NCI-H748 (cell line): ENCODE results near the gene MGA.

Experiments used
- DNase-seq: peaks from one replicate; lab custom pipeline; 2025; ENCODE audit not compliant: unreplicated experiment; lab: John Stamatoyannopoulos, UW

MGA gene

GRCh38 chr15:41804916-41805666 lies 144.9 kb downstream of the MGA start:
- no peak for DNase-seq

GRCh38 chr15:41805711-41806110 lies 145.5 kb downstream of the MGA start:
- DNase-seq: no peak

- no peak for DNase-seq
Observed at GRCh38 chr15:41806291-41807181, 146.3 kb downstream of the MGA start.

DNA sequence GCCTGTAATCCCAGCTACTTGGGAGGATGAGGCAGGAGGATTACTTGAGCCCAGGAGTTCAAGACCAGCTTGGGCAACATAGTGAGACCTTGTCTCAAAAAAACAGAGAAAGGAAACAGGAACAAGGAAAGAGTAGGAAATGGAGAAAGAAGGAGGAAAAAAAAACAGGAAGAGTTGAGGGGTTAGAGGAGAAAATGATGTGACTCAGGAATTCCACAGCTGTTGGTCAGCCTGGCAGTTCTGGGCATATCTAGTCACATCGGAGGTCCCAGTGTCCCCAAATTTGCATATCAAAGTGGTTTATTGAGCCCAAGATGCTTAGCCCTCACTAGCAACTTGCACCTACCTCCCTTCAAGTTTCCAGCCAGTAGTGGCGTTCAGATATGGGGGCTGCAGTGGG lies 148.9 kb downstream of the MGA start:
- no peak for DNase-seq

DNA sequence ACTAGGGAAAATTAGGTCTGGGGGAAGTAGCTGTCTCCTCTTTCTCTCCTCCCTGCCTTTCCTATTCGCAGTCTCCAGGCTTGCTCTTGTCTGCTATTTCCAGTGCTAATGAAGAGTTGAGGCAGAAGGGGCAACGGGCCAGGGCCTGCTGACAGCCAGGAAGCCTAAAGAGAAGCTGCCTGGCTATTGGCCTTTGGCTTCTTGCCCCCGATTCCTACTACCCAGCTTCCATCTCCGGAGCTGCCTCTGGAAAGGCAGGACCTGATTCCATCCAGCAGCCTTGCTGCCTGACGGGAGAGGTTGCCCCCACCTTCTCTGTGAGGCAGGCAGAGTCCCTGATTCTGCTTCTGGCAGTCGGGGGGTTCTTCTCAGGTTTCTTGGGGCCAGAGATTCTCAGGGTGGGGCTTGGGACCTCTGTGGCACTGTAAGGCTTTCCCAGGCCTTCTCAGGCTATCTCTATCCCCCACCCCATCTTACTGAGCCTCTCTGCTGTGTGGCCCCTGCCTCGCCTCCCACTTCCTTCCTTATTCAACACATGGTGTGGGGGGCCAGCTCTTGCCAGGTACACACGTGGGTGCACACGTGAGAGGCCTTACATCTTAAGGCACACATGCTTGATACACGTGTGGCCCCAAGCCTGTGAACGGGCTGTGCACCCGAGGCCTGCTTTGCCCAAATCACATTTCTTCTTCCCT lies 149.5 kb downstream of the MGA start:
- no peak for DNase-seq

- DNase-seq: no peak
Observed at GRCh38 chr15:41810651-41811431, 150.6 kb downstream of the MGA start.

GRCh38 chr15:41811432-41812195 lies 151.4 kb downstream of the MGA start:
- DNase-seq: peak; percentile 17

- DNase-seq: no peak
Observed at GRCh38 chr15:41812820-41813375, 152.7 kb downstream of the MGA start.

DNA sequence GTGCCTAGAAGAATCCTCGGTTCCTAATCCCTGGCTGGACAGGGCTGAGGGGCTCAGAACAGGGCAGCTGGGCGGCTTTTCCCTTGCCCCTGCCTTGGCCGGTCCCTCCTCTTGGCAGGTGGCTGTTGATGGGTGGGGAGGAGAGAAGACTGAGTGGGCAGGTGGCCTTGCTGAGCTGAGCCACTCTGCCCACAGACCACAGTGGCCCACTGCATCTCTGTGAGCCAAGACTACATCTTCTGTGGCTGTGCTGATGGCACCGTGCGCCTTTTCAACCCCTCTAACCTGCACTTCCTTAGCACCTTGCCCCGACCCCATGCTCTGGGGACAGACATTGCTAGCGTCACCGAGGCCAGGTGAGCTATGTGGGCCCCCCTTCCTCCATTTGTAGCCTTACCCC lies 153.2 kb downstream of the MGA start:
- DNase-seq: no peak

DNA sequence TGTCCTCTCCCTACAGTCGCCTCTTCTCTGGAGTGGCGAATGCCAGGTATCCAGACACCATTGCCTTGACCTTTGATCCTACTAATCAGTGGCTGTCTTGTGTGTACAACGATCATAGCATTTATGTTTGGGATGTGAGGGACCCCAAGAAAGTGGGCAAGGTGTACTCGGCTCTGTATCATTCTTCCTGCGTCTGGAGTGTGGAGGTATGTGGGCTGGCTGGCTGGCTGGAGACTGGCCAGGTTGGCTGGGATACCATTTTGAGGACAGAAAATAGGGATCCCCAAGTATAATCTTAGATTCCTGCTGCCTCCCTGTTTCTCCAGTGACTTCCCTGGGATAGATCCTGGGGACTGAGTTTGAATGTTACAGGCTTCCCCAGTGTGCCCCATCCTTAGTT lies 154.3 kb downstream of the MGA start:
- DNase-seq: no peak

DNA sequence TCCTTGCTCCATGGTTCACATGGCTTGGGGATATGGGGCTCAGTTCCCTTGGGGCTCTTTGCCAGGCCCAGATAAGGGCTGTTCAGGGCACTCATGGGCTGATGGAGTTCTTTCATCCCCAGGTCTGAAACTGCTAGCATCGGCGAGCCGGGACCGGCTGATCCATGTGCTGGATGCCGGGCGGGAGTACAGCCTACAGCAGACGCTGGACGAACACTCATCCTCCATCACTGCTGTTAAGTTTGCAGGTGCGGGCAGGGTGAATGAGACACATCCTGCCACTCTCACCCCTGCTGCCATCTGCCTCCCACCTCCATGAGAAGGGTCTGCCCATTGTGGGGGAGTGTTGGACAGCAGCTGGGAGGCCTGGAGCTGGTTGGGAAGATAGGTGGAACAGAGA lies 156.6 kb downstream of the MGA start:
- DNase-seq: no peak

- no peak for DNase-seq
Observed at GRCh38 chr15:41817327-41817726, 157.1 kb downstream of the MGA start.

GRCh38 chr15:41817781-41818180 lies 157.6 kb downstream of the MGA start:
- DNase-seq: no peak

DNA sequence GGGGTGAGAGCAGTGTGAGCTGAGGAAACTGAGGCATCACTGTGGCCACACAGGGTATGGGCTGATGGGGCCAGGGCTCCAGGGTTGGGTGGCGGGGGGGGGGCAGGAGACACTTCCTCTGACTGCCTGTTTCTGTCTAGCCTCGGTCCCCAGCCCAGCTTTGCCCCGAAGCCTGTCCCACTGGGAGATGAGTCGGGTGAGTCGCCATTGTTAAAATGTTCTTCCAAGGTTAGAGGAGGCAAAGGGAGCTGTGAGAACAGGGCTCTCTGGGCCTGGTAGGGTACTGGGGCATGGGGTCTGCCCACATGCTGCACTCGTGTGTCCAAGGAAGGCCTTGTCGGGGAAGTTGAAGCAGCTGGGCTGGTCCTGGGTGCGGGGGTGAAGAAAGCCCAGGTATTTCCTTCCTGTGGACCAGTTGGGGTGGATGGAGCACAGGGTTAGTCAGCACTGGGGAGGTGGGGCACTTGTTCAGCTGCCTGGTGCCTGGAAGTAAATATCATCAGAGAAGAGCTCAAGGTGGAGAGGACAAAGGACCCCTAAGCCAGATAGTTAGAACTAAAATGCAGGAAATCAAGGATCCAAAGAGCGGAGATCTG lies 159.3 kb downstream of the MGA start:
- DNase-seq: no peak

- no peak for DNase-seq
Observed at GRCh38 chr15:41820791-41821423, 160.7 kb downstream of the MGA start.

DNA sequence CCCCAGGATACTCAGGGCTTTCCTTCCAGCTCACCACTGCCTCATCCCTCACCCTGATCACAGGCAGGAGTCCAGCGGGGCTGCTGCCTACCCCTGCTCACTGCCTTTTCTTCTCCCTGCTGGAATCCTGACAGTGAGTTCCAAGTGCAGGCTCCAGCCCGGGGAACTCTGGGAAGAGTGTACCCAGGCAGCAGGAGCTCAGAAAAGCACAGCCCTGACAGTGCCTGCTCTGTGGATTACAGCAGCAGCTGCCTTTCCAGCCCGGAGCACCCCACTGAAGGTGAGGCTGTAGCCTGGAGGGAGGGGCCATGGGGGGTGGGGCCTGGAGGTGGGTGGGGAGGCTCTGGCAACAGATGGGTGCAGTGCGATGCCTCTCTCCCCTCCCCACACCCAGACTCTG lies 161.6 kb downstream of the MGA start:
- DNase-seq: no peak

DNA sequence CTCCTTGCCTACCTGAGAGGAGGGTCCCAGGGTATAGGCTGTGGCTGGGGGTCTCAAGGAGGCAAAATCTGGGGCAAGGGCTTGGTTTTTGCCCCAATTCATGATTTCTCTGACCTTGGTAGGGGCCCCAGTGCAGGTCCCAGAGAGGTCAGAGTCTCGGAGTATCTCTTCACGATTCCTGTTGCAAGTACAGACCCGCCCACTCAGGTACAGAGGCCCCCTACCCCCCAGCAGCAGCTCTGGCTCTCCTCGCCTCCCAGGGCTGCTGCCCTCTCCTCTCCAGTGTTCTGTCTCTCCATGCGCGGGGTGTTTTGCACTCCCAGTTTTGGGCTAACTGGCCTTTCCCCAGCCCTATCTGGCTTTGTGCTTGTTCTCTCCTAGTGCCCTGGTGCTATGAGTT lies 162.3 kb downstream of the MGA start:
- DNase-seq: no peak
